ENCODE data around the gene ANP32B. TPM values are rescaled to one million over a fixed set of nuclear protein-coding genes. Genes with fewer than 3 reads are reported as not detected.
"Not testable (repeated sequence)": the region's sequence is repeated elsewhere in the genome, so short reads cannot be mapped to it uniquely, and the experiment has no call there.

The ANP32B gene
- total and polyA plus RNA-seq, 2 donors (not counting 1 experiment from before 2014, with no cell fraction given): 17.6 to 138 TPM

- no CpG with 5 or more reads among the region's 3 CpGs for WGBS (ENCODE audit: insufficient coverage)
- Histone ChIP-seq H3K9ac (ENCODE audit: low read length) (no peak overlapping the region), H3K4me1 (ENCODE audit: control insufficient read depth in 2 of 2, insufficient read depth in 2 of 2, low read length in 2 of 2) (no peaks in the 10 kb centered on the region), H3K27ac (ENCODE audit: low read length in 2 of 2) (no peak overlapping the region), H3K79me2 (ENCODE audit: control insufficient read depth, insufficient read depth, low read length) (no peaks in the 10 kb centered on the region), H4K20me1 (ENCODE audit: control insufficient read depth, insufficient read depth, low read length, poor library complexity, severe bottlenecking) (no peaks in the 10 kb centered on the region), H3K36me3 (replicated peaks in 1 of 2; ENCODE audit: control extremely low read depth in 1 of 2, control insufficient read depth in 1 of 2, extremely low read depth in 1 of 2, insufficient read depth in 2 of 2, low read length in 1 of 2) (no peaks in the 10 kb centered on the region), H3K4me2 (replicated peaks; ENCODE audit: low read depth, low read length, poor library complexity, severe bottlenecking) (no peak overlapping the region), H3K9me3 (ENCODE audit: control extremely low read depth in 1 of 3, control insufficient read depth in 2 of 3, insufficient read depth in 1 of 3, low read length in 2 of 3) (no peaks in the 10 kb centered on the region), H2AFZ (ENCODE audit: insufficient read depth, low read depth, low read length, poor library complexity, severe bottlenecking) (no peak overlapping the region), H3K27me3 (replicated peaks in 1 of 4; ENCODE audit: control extremely low read depth in 1 of 4, control insufficient read depth in 3 of 4, insufficient read depth in 4 of 4, low read length in 3 of 4) (peaks cover 0 to 2% (median 0%) of the 10 kb centered on the region in 4 experiments), H3K4me3 (ENCODE audit: control extremely low read depth in 1 of 5, extremely low read depth in 1 of 5, insufficient read depth in 1 of 5, low read depth in 2 of 5, low read length in 4 of 5) (no peak overlapping the region)
- no peak overlapping the region for H3K27ac Mint-ChIP-seq
- intact Hi-C loops (cut with micrococcal nuclease): no loop called here
- H3K4me3 Mint-ChIP-seq: no peak overlapping the region
- no peaks in the 10 kb centered on the region for H3K9me3 Mint-ChIP-seq (ENCODE audit: insufficient read depth)
- POLR2A ChIA-PET: no interaction called here
- CTCF ChIA-PET: interaction anchor here (1.4 kb wide), 2 partner anchors 10 to 22 kb away, joined by 3 to 4 read pairs; partner anchors contain the start of gene TRMO
- no peak for DNase-seq
- TF ChIP-seq CTCF (IDR thresholded peaks at IDR 0.05): no peak
- no peak for TF ChIP-seq EZH2 (IDR thresholded peaks at IDR 0.05; ENCODE audit: borderline replicate concordance, insufficient read depth, low read depth, low read length, poor library complexity, severe bottlenecking)
- H3K4me1 Mint-ChIP-seq: peaks cover 4% of the 10 kb centered on the region
- ATAC-seq (ENCODE audit: low read depth): no peak
- peaks cover 13% of the 10 kb centered on the region for H3K27me3 Mint-ChIP-seq
These were observed 38.5 kb upstream of the ANP32B start for GRCh38 chr9:97944612-97945011.

GRCh38 chr9:97945470-97945869 lies 37.7 kb upstream of the ANP32B start:
- DNase-seq; H3K9ac ChIP-seq (ENCODE audit: low read length); H3K9me3 ChIP-seq (ENCODE audit: control extremely low read depth in 1 of 3, control insufficient read depth in 2 of 3, insufficient read depth in 1 of 3, low read length in 2 of 3); H2AFZ ChIP-seq (ENCODE audit: insufficient read depth, low read depth, low read length, poor library complexity, severe bottlenecking); H3K9me3 Mint-ChIP-seq (ENCODE audit: insufficient read depth); CTCF ChIA-PET; H3K4me1 ChIP-seq (ENCODE audit: control insufficient read depth in 2 of 2, insufficient read depth in 2 of 2, low read length in 2 of 2); H3K4me2 ChIP-seq (replicated peaks; ENCODE audit: low read depth, low read length, poor library complexity, severe bottlenecking); POLR2A ChIA-PET; H3K79me2 ChIP-seq (ENCODE audit: control insufficient read depth, insufficient read depth, low read length); H3K27me3 ChIP-seq (replicated peaks in 1 of 4; ENCODE audit: control extremely low read depth in 1 of 4, control insufficient read depth in 3 of 4, insufficient read depth in 4 of 4, low read length in 3 of 4); H3K4me3 ChIP-seq (ENCODE audit: control extremely low read depth in 1 of 5, extremely low read depth in 1 of 5, insufficient read depth in 1 of 5, low read depth in 2 of 5, low read length in 4 of 5); H3K4me1 Mint-ChIP-seq; intact Hi-C loops (cut with micrococcal nuclease); H3K27ac ChIP-seq (ENCODE audit: low read length in 2 of 2); H3K4me3 Mint-ChIP-seq; H4K20me1 ChIP-seq (ENCODE audit: control insufficient read depth, insufficient read depth, low read length, poor library complexity, severe bottlenecking); H3K36me3 ChIP-seq (replicated peaks in 1 of 2; ENCODE audit: control extremely low read depth in 1 of 2, control insufficient read depth in 1 of 2, extremely low read depth in 1 of 2, insufficient read depth in 2 of 2, low read length in 1 of 2); ATAC-seq (ENCODE audit: low read depth); H3K27ac Mint-ChIP-seq: not testable (repeated sequence)
- WGBS (ENCODE audit: insufficient coverage): 100% methylated on average over 1 of the region's 2 CpGs
- H3K27me3 Mint-ChIP-seq: peaks cover 22% of the 10 kb centered on the region

- H2AFZ ChIP-seq (ENCODE audit: insufficient read depth, low read depth, low read length, poor library complexity, severe bottlenecking); H3K27ac ChIP-seq (ENCODE audit: low read length in 2 of 2); H3K4me3 Mint-ChIP-seq; H3K4me2 ChIP-seq (replicated peaks; ENCODE audit: low read depth, low read length, poor library complexity, severe bottlenecking); ATAC-seq (ENCODE audit: low read depth); H4K20me1 ChIP-seq (ENCODE audit: control insufficient read depth, insufficient read depth, low read length, poor library complexity, severe bottlenecking); intact Hi-C loops (cut with micrococcal nuclease); H3K9ac ChIP-seq (ENCODE audit: low read length); CTCF ChIA-PET; H3K4me1 Mint-ChIP-seq; H3K27ac Mint-ChIP-seq; H3K9me3 Mint-ChIP-seq (ENCODE audit: insufficient read depth); H3K27me3 ChIP-seq (replicated peaks in 1 of 4; ENCODE audit: control extremely low read depth in 1 of 4, control insufficient read depth in 3 of 4, insufficient read depth in 4 of 4, low read length in 3 of 4); H3K79me2 ChIP-seq (ENCODE audit: control insufficient read depth, insufficient read depth, low read length); POLR2A ChIA-PET; H3K4me1 ChIP-seq (ENCODE audit: control insufficient read depth in 2 of 2, insufficient read depth in 2 of 2, low read length in 2 of 2); DNase-seq; H3K36me3 ChIP-seq (replicated peaks in 1 of 2; ENCODE audit: control extremely low read depth in 1 of 2, control insufficient read depth in 1 of 2, extremely low read depth in 1 of 2, insufficient read depth in 2 of 2, low read length in 1 of 2); H3K4me3 ChIP-seq (ENCODE audit: control extremely low read depth in 1 of 5, extremely low read depth in 1 of 5, insufficient read depth in 1 of 5, low read depth in 2 of 5, low read length in 4 of 5): not testable (repeated sequence)
- WGBS (ENCODE audit: insufficient coverage): no CpG with 5 or more reads among the region's 2 CpGs
- H3K9me3 ChIP-seq (ENCODE audit: control extremely low read depth in 1 of 3, control insufficient read depth in 2 of 3, insufficient read depth in 1 of 3, low read length in 2 of 3): peaks cover 0 to 11% (median 0%) of the 10 kb centered on the region in 3 donors
- H3K27me3 Mint-ChIP-seq: peaks cover 17% of the 10 kb centered on the region
These were observed 36.0 kb upstream of the ANP32B start for GRCh38 chr9:97947094-97947493.

Measured in B cell (primary cell).